Sigmoid colon (tissue), 4 donors: ENCODE measurements around the gene CCDC33.

Experiments used
- POLR2A ChIP-seq, 2 donors: fragments of 450-650 bp; IDR thresholded peaks; one replicate each; pipeline ENCODE4 v1.6.1; 2016; ENCODE audit warnings: antibody characterized with exemption in 2 of 2, mild to moderate bottlenecking in 2 of 2, moderate library complexity in 2 of 2
- POLR2AphosphoS5 ChIP-seq, 4 donors: sonication (generic); formaldehyde crosslinking; IDR thresholded peaks; one replicate each; pipeline ENCODE4 v1.6.1; 2017; ENCODE audit warnings: antibody characterized with exemption in 4 of 4
- TF ChIP-seq, protein P1 (sequence below), 4 experiments: fragments of 450-650 bp in 3 of 4; fragments of 200-600 bp in 1 of 4; IDR thresholded peaks; one replicate each; pipeline ENCODE4 v1.5.1; 2016 to 2019; ENCODE audit warnings: antibody characterized with exemption in 4 of 4, mild to moderate bottlenecking in 3 of 4, moderate library complexity in 2 of 4

DNA sequence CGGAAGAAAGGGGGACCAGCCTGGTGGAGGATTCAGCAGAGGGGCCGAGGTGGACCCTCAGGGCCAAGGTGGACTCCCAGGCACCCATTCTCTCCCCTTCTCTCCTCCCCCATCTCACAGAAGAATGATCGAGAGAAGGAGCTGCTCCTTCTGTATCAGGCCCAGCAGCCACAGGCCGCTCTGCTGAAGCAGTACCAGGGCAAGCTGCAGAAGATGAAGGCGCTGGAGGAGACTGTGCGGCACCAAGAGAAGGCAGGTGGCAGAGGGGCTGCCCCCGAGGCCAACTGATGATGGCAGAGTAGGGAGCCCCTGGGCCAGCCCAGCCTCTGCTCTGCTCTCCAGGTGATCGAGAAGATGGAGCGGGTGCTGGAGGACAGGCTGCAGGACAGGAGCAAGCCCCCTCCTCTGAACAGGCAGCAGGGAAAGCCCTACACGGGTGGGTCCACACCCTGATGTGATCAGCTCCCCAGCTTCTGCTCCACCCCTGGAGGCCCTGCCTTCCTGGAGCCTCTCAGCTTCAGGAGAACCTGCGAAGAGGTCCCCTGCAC, 94.8 kb downstream of the CCDC33 start:
- TF ChIP-seq, protein P1, sequence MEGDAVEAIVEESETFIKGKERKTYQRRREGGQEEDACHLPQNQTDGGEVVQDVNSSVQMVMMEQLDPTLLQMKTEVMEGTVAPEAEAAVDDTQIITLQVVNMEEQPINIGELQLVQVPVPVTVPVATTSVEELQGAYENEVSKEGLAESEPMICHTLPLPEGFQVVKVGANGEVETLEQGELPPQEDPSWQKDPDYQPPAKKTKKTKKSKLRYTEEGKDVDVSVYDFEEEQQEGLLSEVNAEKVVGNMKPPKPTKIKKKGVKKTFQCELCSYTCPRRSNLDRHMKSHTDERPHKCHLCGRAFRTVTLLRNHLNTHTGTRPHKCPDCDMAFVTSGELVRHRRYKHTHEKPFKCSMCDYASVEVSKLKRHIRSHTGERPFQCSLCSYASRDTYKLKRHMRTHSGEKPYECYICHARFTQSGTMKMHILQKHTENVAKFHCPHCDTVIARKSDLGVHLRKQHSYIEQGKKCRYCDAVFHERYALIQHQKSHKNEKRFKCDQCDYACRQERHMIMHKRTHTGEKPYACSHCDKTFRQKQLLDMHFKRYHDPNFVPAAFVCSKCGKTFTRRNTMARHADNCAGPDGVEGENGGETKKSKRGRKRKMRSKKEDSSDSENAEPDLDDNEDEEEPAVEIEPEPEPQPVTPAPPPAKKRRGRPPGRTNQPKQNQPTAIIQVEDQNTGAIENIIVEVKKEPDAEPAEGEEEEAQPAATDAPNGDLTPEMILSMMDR (IDR thresholded peaks at IDR 0.05): no peak
- TF ChIP-seq POLR2AphosphoS5 (IDR thresholded peaks at IDR 0.05): no peak
- no peak for TF ChIP-seq POLR2A (IDR thresholded peaks at IDR 0.05)
